ENCODE results near the gene OR6C2.
"Not testable (repeated sequence)": the region's sequence is repeated elsewhere in the genome, so short reads cannot be mapped to it uniquely, and the experiment has no call there.

OR6C2 gene

GRCh38 chr12:55443776-55444175, at the start of gene OR6C2:
TSS of gene OR6C2 (plus strand) at chr12:55444076. CDS start at chr12:55452214, 8,138 bp downstream.
- no peak for DNase-seq (ENCODE audit: low read depth, low spot score)

DNA sequence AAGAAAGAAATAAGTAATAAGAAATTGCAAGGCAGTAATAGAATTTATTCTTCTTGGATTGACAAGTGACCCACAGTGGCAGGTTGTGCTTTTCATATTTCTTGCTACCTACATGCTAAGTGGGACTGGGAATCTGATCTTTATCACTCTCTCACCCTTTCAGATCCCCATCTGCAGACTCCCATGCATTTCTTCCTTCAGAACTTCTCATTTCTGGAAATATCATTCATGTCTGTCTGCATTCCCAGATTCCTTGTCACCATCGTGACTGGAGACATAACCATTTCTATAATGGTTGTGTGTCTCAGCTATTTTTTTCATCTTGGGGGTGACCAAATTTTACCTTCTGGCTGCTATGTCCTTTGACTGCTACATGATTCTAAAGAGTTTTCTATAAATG, 47.5 kb upstream of the OR6C2 start:
- DNase-seq (ENCODE audit: low read depth, low spot score) = no peak

- no peak for DNase-seq (ENCODE audit: low read depth, low spot score)
Observed at GRCh38 chr12:55400229-55400628, 43.6 kb upstream of the OR6C2 start, which contains the start of gene OR6C65. TSS of gene OR6C65 (plus strand) at chr12:55400529. CDS start at chr12:55400529, 0 bp downstream.

GRCh38 chr12:55407866-55408265, 36.0 kb upstream of the OR6C2 start:
- DNase-seq (ENCODE audit: low read depth, low spot score) = no peak

GRCh38 chr12:55409133-55409532, 34.7 kb upstream of the OR6C2 start:
- DNase-seq (ENCODE audit: low read depth, low spot score) = not testable (repeated sequence)

- not testable (repeated sequence) for DNase-seq (ENCODE audit: low read depth, low spot score)
Observed at GRCh38 chr12:55412138-55412537, 31.7 kb upstream of the OR6C2 start.

DNA sequence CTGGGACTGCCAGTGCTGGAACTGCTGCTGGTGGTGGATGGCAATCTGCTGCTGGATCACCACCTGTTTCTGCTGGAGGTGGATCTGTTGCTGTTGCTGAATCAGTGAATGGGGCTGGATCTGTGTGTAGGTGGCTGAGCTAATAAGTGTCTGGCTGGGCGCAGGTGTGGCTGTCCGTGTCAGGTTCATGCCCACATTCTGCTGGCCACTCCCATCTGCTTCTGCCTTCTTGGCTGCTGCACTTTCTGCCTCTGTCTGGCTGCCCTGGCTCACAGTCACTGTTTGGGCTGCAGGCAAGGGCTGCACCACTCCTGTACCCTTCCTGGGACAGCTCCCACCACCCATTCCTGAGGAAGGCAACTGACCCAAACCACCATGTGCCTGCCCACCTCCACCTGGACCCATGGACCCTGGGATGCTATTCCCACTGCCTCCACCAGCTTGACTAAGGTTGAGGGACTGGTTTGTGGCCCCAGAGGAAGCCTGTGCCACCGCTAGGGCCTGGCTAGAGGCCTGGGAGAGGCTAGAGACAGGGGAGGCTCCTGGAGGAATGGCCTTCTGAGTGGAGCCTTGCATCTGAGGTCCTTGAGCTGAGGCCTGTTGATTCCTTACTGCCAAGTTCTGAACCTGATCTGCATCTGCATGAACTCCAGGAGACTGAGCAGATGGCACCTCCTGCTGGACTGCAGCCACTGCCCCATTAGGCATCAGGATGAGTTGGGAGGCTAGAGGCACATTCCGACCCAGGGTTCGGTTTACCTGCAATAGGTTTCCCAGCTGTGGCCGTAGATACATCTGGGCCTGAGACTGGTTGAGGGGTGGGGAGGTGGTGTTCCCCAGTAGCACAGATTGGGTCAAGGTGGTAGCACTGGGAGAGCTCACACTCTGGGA, 30.1 kb upstream of the OR6C2 start:
- not testable (repeated sequence) for DNase-seq (ENCODE audit: low read depth, low spot score)

- not testable (repeated sequence) for DNase-seq (ENCODE audit: low read depth, low spot score)
Observed at GRCh38 chr12:55414396-55414823, 29.5 kb upstream of the OR6C2 start.

DNA sequence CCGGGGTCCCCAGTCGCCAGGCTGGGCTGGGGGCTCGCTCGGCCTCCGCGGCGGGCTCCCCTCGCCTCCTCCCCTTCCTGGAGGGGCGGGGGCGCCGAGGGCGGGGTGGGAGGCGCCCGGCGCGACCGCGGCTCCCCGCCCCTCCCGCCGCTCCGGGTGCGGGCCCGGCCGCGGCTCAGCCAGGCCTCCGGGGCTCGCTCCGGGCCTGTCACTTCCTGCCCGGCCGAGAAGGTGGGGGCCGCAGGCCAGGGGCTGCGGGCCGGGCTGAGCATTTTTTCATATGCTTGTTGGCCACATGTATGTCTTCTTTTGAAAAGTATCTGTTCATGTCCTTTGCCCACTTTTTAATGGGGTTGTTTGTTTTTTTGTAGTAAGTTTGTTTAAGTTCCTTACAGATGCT, 29.0 kb upstream of the OR6C2 start:
- not testable (repeated sequence) for DNase-seq (ENCODE audit: low read depth, low spot score)

- no peak for DNase-seq (ENCODE audit: low read depth, low spot score)
Observed at GRCh38 chr12:55416961-55417360, 26.9 kb upstream of the OR6C2 start.

DNA sequence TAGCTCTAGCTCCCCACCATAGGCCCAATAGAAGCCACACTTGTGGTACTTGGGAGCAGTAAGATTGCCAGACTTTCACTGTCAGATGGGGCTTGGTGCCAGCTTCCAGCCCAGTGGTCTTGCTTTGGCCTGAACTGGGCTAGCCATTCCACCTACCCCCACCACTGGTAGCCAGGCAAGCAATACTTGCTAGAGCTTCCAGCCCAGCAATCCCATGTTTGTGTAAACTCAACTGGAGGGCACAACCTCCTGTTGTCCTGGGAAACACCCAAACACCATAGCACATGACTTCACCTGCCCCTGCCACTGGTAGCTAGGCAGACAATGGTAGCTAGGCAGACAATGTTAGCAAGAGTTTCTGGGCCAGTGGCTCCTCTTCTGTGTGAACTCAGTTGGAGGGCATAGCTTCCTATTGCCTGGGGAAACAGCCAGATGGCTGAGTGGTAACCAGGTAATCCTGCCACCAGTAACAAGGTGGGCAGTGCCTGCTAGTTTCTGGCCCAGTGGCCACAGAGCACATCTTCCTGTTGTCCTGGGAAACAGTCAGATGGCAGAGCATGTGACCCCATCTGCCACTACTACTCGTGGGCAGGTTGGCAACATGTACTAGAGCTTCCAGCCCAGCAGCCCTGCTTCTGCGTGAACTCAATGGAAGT, 23.4 kb upstream of the OR6C2 start:
- DNase-seq (ENCODE audit: low read depth, low spot score) = no peak

DNA sequence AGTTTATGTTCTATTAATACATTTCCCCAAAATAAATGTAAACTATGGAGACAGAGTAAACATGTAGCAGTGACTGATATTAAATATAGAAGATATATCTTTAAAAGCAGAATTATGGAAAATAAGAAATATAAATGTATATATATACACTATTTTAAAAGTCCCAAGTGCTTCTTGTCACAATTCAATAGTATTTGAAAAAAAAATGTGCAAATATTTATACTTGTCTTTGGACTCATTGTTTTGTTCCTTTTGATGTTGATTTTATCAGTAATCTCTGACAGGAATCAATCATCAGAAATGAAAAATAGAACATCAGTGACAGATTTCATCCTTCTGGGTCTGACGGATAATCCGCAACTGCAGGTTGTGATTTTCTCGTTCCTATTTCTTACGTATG, 17.9 kb upstream of the OR6C2 start, which contains the start of gene OR6C76:
OR6C76 (plus strand) TSS at position 301 of the 400 bp plus-strand sequence; CDS start at position 301, 0 bp downstream.
- no peak for DNase-seq (ENCODE audit: low read depth, low spot score)

GRCh38 chr12:55428331-55429243, 15.3 kb upstream of the OR6C2 start:
- DNase-seq (ENCODE audit: low read depth, low spot score) = no peak

DNA sequence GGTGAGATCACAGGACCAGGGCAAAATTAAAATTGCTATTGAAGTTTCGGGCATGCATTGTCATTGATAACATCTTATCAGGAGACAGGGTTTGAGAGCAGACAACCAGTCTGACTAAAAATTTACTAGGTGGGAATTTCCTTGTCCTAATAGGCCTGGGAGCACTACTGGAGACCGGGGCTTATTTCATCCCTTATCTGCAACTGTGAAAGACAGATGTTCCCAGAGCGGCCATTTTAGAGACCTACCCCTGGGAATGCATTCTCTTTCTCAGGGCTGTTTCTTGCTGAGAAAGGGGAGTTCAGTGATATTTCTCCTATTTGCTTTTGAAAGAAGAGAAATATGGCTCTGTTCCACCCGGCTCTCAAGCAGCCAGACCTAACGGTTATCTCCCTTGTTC, 2.6 kb upstream of the OR6C2 start:
- DNase-seq (ENCODE audit: low read depth, low spot score) = not testable (repeated sequence)

DNA sequence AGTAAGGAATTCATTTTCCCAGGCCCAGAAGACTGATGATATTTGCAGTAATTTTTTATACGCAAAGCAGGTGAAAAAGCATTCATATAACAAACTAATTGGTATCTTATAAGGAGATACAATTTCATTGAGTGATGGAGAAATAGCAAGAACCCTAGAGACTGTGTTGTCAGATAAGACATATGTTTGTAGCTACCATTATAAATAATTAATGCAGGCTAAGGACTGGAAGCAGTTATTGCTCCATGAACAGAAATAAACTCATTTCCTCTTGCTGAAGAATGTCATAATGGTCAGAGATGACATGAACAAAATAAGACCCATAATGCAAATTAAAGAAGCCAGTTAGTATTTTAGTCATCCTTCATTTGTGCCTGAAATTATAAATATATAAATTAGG, 1.5 kb downstream of the OR6C2 start:
- no peak for DNase-seq (ENCODE audit: low read depth, low spot score)

DNA sequence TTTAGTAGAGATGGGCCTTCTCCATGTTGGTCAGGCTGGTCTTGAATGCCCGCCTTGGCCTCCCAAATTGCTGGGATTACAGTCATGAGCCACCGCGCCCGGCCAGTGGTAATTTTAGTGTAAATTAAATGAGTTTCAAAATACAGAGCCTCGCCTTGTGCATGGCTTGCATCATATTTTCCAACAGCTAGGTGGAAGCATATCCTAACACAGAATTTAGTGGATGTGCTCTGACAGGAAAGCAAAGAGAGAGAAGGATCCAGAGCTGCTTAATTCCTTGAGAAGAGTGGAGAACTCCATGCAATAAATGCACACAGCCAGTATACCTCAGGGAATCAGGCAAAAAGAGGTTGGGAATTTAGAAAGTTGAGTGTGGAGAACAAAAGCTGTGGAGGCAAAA, 2.5 kb downstream of the OR6C2 start:
- DNase-seq (ENCODE audit: low read depth, low spot score) = no peak

- no peak for DNase-seq (ENCODE audit: low read depth, low spot score)
Observed at GRCh38 chr12:55448825-55449224, 4.9 kb downstream of the OR6C2 start.

- DNase-seq (ENCODE audit: low read depth, low spot score) = not testable (repeated sequence)
Observed at GRCh38 chr12:55464926-55465325, 21.1 kb downstream of the OR6C2 start.

DNA sequence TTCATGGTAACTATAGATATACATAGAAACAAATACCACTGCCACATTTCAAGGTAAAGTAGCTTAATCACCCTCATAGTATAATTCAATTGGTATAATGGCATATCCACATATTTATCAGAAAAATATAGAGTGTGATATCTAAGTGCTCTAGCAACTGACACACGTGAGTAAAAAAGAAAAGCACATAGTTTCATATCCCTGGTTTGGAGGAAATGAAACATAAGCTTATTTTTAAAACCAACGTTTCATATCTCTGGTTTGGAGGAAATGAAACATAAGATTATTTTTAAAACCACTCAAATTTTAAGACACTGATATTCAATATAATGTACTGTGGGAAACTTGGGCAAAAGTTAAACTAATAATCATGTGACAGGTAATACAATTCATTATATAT, 24.0 kb downstream of the OR6C2 start:
- DNase-seq (ENCODE audit: low read depth, low spot score) = no peak

DNA sequence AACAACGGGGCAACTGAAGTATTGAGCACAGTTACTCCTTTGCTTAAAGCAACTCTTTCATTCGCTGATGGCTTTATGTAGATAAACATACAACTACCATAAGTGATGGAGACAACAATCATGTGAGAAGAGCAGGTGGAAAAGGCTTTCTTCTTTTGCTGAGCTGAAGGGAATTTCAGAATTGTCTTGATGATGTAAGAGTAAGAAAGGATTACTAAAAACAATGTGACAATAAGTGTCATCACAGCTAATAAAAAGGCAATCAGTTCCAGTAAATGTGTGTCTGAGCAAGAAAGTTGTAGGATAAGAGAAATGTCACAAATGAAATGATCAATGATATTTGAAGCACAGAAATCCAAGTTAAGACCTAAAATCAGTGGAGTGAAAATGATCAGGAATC, 25.4 kb downstream of the OR6C2 start:
- no peak for DNase-seq (ENCODE audit: low read depth, low spot score)

GRCh38 chr12:55470088-55470829, 26.4 kb downstream of the OR6C2 start, which contains the start of gene OR6C70:
TSS of gene OR6C70 (minus strand) at chr12:55470138. CDS start at chr12:55470138, 0 bp downstream.
- no peak for DNase-seq (ENCODE audit: low read depth, low spot score)
